Lower leg skin (tissue), 4 donors: ENCODE data around the gene GGA3. TPM values are rescaled to one million over a fixed set of nuclear protein-coding genes. Genes with fewer than 3 reads are reported as not detected.

Experiments used
- DNase-seq, 2 donors: peaks; one replicate each; pipeline ENCODE4 v3.0.0-alpha.2; 2019; ENCODE audit warnings: low spot score in 2 of 2
- H3K4me3 ChIP-seq: fragments of 200-600 bp; sonication (generic); 2 replicates; pipeline ENCODE4 v1.5.1; 2017; ENCODE audit warnings: mild to moderate bottlenecking, low read depth; ENCODE audit not compliant: poor library complexity, severe bottlenecking
- POLR2A ChIP-seq, 2 donors: fragments of 450-650 bp; IDR thresholded peaks; one replicate each; pipeline ENCODE4 v1.6.1; 2016 to 2017; ENCODE audit warnings: antibody characterized with exemption in 2 of 2, mild to moderate bottlenecking in 1 of 2, moderate library complexity in 1 of 2
- WGBS, 2 donors: methylation state at CpG; one replicate each; pipeline ENCODE4 v1.1.5; 2018; 5-methylcytosine and 5-hydroxymethylcytosine counted together
- intact Hi-C: fragments of 100-400 bp; cut with DNase I; formaldehyde crosslinking; loops from one replicate; pipeline ENCODE4 v1.15.0; 2023; ENCODE audit warnings: low total_unique reads
- total RNA-seq, 4 donors: library from RNA; depleted of rRNA; stranded (reverse); fragments of >200 nt; gene quantifications; one replicate each; pipeline ENCODE4 v1.1.0, GENCODE V29; 2016
- TF ChIP-seq, protein P1 (sequence below), 3 donors: fragments of 450-650 bp; IDR thresholded peaks; one replicate each; pipeline ENCODE4 v1.5.1; 2016; ENCODE audit warnings: antibody characterized with exemption in 3 of 3, mild to moderate bottlenecking in 3 of 3, moderate library complexity in 2 of 3

GGA3 gene
- total RNA-seq, 4 donors from 2014 or later: 27.5 to 43.1 (median 29.9) TPM

- intact Hi-C loops: loop anchor here (10.0 kb wide), 1 partner anchor 230 kb away; no protein-coding TSS in a partner anchor
- 88 to 91% methylated on average over 4 of the region's 5 CpGs for WGBS, 2 donors
- TF ChIP-seq POLR2A (IDR thresholded peaks at IDR 0.05): no peak
- TF ChIP-seq, protein P1, sequence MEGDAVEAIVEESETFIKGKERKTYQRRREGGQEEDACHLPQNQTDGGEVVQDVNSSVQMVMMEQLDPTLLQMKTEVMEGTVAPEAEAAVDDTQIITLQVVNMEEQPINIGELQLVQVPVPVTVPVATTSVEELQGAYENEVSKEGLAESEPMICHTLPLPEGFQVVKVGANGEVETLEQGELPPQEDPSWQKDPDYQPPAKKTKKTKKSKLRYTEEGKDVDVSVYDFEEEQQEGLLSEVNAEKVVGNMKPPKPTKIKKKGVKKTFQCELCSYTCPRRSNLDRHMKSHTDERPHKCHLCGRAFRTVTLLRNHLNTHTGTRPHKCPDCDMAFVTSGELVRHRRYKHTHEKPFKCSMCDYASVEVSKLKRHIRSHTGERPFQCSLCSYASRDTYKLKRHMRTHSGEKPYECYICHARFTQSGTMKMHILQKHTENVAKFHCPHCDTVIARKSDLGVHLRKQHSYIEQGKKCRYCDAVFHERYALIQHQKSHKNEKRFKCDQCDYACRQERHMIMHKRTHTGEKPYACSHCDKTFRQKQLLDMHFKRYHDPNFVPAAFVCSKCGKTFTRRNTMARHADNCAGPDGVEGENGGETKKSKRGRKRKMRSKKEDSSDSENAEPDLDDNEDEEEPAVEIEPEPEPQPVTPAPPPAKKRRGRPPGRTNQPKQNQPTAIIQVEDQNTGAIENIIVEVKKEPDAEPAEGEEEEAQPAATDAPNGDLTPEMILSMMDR (IDR thresholded peaks at IDR 0.05): no peak
- no peak overlapping the region for H3K4me3 ChIP-seq
- no peak for DNase-seq
Observed at GRCh38 chr17:75194879-75195278, 66.5 kb downstream of the GGA3 start.

GRCh38 chr17:75191584-75191983, 69.8 kb downstream of the GGA3 start:
- 76 to 85% methylated on average over 4 of the region's 4 CpGs for WGBS, 2 donors
- intact Hi-C loops: loop anchor here (10.0 kb wide), 1 partner anchor 227 kb away; no protein-coding TSS in a partner anchor
- no peak overlapping the region for H3K4me3 ChIP-seq
- no peak for DNase-seq
- TF ChIP-seq POLR2A (IDR thresholded peaks at IDR 0.05): no peak
- TF ChIP-seq, protein P1 (IDR thresholded peaks at IDR 0.05): no peak

DNA sequence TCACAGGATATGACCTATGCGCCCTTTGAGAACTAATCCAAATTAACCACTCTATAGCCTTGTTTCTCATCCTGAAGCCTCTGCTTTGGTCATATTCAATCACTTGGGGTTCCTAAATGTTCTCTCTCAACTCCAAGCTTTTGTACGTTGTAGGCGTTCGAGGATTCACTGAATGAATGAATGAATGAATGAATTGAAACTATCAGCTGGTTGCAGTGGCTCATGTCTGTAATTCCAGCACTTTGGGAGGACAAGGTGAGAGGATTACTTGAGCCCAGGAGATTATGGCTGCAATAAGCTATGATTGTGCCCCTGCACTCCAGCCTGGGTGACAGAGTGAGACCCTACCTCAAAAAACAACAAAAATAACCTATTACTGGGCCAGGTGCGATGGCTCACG, 72.8 kb downstream of the GGA3 start:
- no peak for DNase-seq
- no peak overlapping the region for H3K4me3 ChIP-seq
- 91 to 94% methylated on average over 6 of the region's 6 CpGs for WGBS, 2 donors
- TF ChIP-seq POLR2A (IDR thresholded peaks at IDR 0.05): no peak
- TF ChIP-seq, protein P1 (IDR thresholded peaks at IDR 0.05): no peak
- intact Hi-C loops: no loop called here

Other genes starting within 250 kb of the GGA3 start
- 10 to 100 TPM; 48.6 to 76.4 (median 58.8) TPM for gene MRPL58, start 248.9 kb downstream of the GGA3 start, total RNA-seq
- gene ATP5PD, start 214.6 kb downstream of the GGA3 start, total RNA-seq: 100 to 1,000 TPM; 212 to 298 (median 249) TPM
- gene KCTD2, start 214.4 kb downstream of the GGA3 start, total RNA-seq: 10 to 100 TPM; 22.5 to 38.3 (median 28.6) TPM
- 100 to 1,000 TPM in 1 of 4 donors, 10 to 100 TPM in 3; 41.1 to 101 (median 62.6) TPM for gene SLC16A5, start 173.7 kb downstream of the GGA3 start, total RNA-seq
- 10 to 100 TPM; 10.6 to 14.7 (median 11.9) TPM for gene ARMC7, start 151.6 kb downstream of the GGA3 start, total RNA-seq
- 100 to 1,000 TPM in 3 of 4 donors, 10 to 100 TPM in 1; 62.5 to 107 (median 105) TPM for gene NT5C, start 129.9 kb downstream of the GGA3 start, total RNA-seq
- 10 to 100 TPM; 30.2 to 56.4 (median 37.1) TPM for gene JPT1, start 107.1 kb downstream of the GGA3 start, total RNA-seq
- gene SUMO2, start 78.6 kb downstream of the GGA3 start, total RNA-seq: 10 to 100 TPM; 59.8 to 75.6 (median 68.2) TPM
- 10 to 100 TPM; 32.1 to 46.2 (median 35.1) TPM for gene NUP85, start 55.9 kb downstream of the GGA3 start, total RNA-seq
- 10 to 100 TPM; 20.7 to 36.0 (median 31.4) TPM for gene MRPS7, start 273 bp upstream of the GGA3 start, total RNA-seq
- gene MIF4GD, start 9.6 kb upstream of the GGA3 start, total RNA-seq: 10 to 100 TPM; 22.6 to 41.8 (median 32.6) TPM
- 1 to 10 TPM; 4.0 to 7.1 (median 5.9) TPM for gene SLC25A19, start 27.8 kb upstream of the GGA3 start, total RNA-seq
- gene GRB2, start 144.1 kb upstream of the GGA3 start, total RNA-seq: 10 to 100 TPM; 55.1 to 96.5 (median 75.4) TPM
- 100 to 1,000 TPM in 1 of 4 donors, 10 to 100 TPM in 3; 39.3 to 103 (median 79.0) TPM for gene TMEM94, start 195.0 kb upstream of the GGA3 start, total RNA-seq